K562 (cell line): ENCODE results near the gene PDIA5. TPM values are rescaled to one million over a fixed set of nuclear protein-coding genes. Genes with fewer than 3 reads are reported as not detected.

Source experiments
- ATAC-seq: fragments of 200-7000 bp; cut with Tn5 transposase; 3 replicates; pipeline ENCODE4 v1.9.1; 2020; ENCODE audit warnings: moderate library complexity
- BruUV-seq: library from RNA; stranded (reverse); fragments of 400-500 nt; replicated peaks from 2 replicates; lab custom pipeline; 2021; lab: Mats Ljungman, UMichigan
- CTCF ChIA-PET: fragments of 300-600 bp; formaldehyde crosslinking; extraction: SDS; loops from one replicate; lab custom pipeline; 2021; ENCODE audit warnings: low intra/inter-chr PET ratio; lab: Yijun Ruan, JAX
- POLR2A ChIA-PET: fragments of 300-600, 350-650 bp; sonication (Branson Sonifier 250); formaldehyde crosslinking; extraction: SDS; loops from one replicate; lab custom pipeline; 2021; ENCODE audit warnings: antibody characterized with exemption, inconsistent platforms; lab: Yijun Ruan, JAX
- DNase-seq, 4 experiments: peaks; one replicate each; pipeline versions ENCODE4 v3.0.0 to v3.0.0-alpha.2; 2011 to 2018; ENCODE audit warnings: low spot score in 3 of 4, mixed read lengths in 3 of 4; ENCODE audit errors: extremely low read depth in 1 of 4
- FAIRE-seq: peaks from 2 replicates; lab custom pipeline; 2011; peaks lifted over from hg19 to GRCh38; lab: Jason Lieb, UNC
- H2AFZ ChIP-seq: 2 replicates; pipeline ENCODE4 v1.6.0; 2011; ENCODE audit warnings: low read depth, low read length, control low read depth, inconsistent platforms
- H3K27ac ChIP-seq: fragments of 200-600 bp; 3 replicates; pipeline ENCODE4 v1.8.0; 2011; ENCODE audit warnings: low read depth, mild to moderate bottlenecking, control low read depth, inconsistent platforms, low read length, moderate library complexity, mixed read lengths; ENCODE audit errors: extremely low read depth
- H3K27me3 ChIP-seq, 2 experiments: fragments of 300-600 bp in 1 of 2; 2 replicates in 1 of 2; 3 replicates in 1 of 2; pipeline versions ENCODE4 v1.6.0 to v1.8.0; 2011; ENCODE audit warnings: inconsistent platforms in 2 of 2, low read length in 2 of 2, mild to moderate bottlenecking in 1 of 2, mixed read lengths in 1 of 2, moderate library complexity in 1 of 2; ENCODE audit not compliant: control insufficient read depth in 2 of 2, insufficient read depth in 2 of 2
- H3K36me3 ChIP-seq: fragments of 300-600 bp; 3 replicates; pipeline ENCODE4 v1.8.0; 2011; ENCODE audit warnings: mild to moderate bottlenecking, low read length, inconsistent platforms; ENCODE audit not compliant: control insufficient read depth, insufficient read depth
- H3K4me1 ChIP-seq, 2 experiments: fragments of 200-600 bp in 1 of 2; replicated peaks in 1 of 2; 2 replicates in 1 of 2; 3 replicates in 1 of 2; pipeline versions ENCODE4 v1.5.1 to v1.8.0; 2011; ENCODE audit warnings: inconsistent platforms in 2 of 2, low read length in 2 of 2, mild to moderate bottlenecking in 1 of 2, mixed read lengths in 1 of 2, moderate library complexity in 1 of 2; ENCODE audit not compliant: control insufficient read depth in 2 of 2, insufficient read depth in 2 of 2
- H3K4me2 ChIP-seq: 2 replicates; pipeline ENCODE4 v1.6.1; 2011; ENCODE audit warnings: low read length, control low read depth, inconsistent platforms, mixed read lengths; ENCODE audit not compliant: insufficient read depth
- H3K4me3 ChIP-seq: fragments of 200-600 bp; sonication (generic), shearing (Covaris generic); 2 replicates; pipeline ENCODE4 v1.5.1; 2016; ENCODE audit warnings: control low read depth, inconsistent platforms
- H3K79me2 ChIP-seq: fragments of 200-600 bp; 3 replicates; pipeline ENCODE4 v1.8.0; 2011; ENCODE audit warnings: low read length, inconsistent platforms; ENCODE audit not compliant: control insufficient read depth, insufficient read depth
- H3K9ac ChIP-seq, 2 experiments: 2 replicates each; pipeline versions ENCODE4 v1.6.0 to v1.6.1; 2011; ENCODE audit warnings: low read depth in 2 of 2, low read length in 2 of 2, control low read depth in 1 of 2, inconsistent platforms in 1 of 2, mild to moderate bottlenecking in 1 of 2, mixed read lengths in 1 of 2; ENCODE audit not compliant: insufficient read depth in 1 of 2
- H3K9me1 ChIP-seq: one replicate; pipeline ENCODE4 v1.6.0; 2011; ENCODE audit warnings: inconsistent platforms, mild to moderate bottlenecking, low read length, moderate library complexity; ENCODE audit not compliant: control insufficient read depth, insufficient read depth
- H3K9me3 ChIP-seq: replicated peaks from 2 replicates; pipeline ENCODE4 v1.5.1; 2011; ENCODE audit warnings: low read depth, low read length, inconsistent platforms; ENCODE audit not compliant: control insufficient read depth, insufficient read depth
- H4K20me1 ChIP-seq: replicated peaks from 2 replicates; pipeline ENCODE4 v1.6.1; 2011; ENCODE audit warnings: low read length, inconsistent platforms, mixed read lengths; ENCODE audit not compliant: control insufficient read depth, insufficient read depth
- ZNF146 ChIP-seq: IDR thresholded peaks from one replicate; pipeline ENCODE4 v1.6.1; 2018; ENCODE audit warnings: missing compliant biosample characterization; ENCODE audit not compliant: unreplicated experiment
- ZNF165 ChIP-seq: fragments of 250-450 bp; sonication (Bioruptor Pico); IDR thresholded peaks from 2 replicates; pipeline ENCODE4 v1.4.0; 2020; ENCODE audit warnings: borderline replicate concordance
- ZNF57 ChIP-seq: fragments of 450-650 bp; formaldehyde crosslinking; IDR thresholded peaks from 2 replicates; pipeline ENCODE4 v1.4.0; 2020; ENCODE audit warnings: mild to moderate bottlenecking, moderate library complexity
- WGBS: fragments of 100-300 bp; shearing (Covaris generic); methylation state at CpG from one replicate; pipeline ENCODE4 v1.1.6; 2016; ENCODE audit warnings: low coverage, mixed read lengths; ENCODE audit not compliant: insufficient coverage; ENCODE audit errors: missing lambda C conversion rate; 5-methylcytosine and 5-hydroxymethylcytosine counted together
- in situ Hi-C: fragments of 300-500 bp; cut with MboI; formaldehyde crosslinking; loops from 4 replicates; pipeline ENCODE4 v1.15.0; 2018; ENCODE audit warnings: inconsistent platforms, mixed read lengths
- intact Hi-C: fragments of 100-400 bp; cut with micrococcal nuclease; formaldehyde crosslinking; loops from 2 replicates; pipeline ENCODE4 v1.14.2; 2022
- polyA plus RNA-seq, 8 experiments: library from polyadenylated mRNA; depleted of rRNA in 4 of 8; stranded (reverse) in 5 of 8; unstranded in 3 of 8; fragments of >200 nt; fragmentation: Nextera tagmentation in 2 of 8; fragmentation: Illumina TruSeq in 1 of 8; extraction: Ambion mirVana in 2 of 8; extraction: Trizol in 1 of 8; gene quantifications; 2 replicates each; pipeline versions ENCODE4 v1.2.1 to v1.2.3, GENCODE V29; 2011 to 2014; ENCODE audit warnings: inconsistent platforms in 1 of 8, missing spikeins in 1 of 8
- total RNA-seq, 7 experiments: library from RNA; depleted of rRNA in 6 of 7; stranded (reverse); fragments of >200 nt in 6 of 7; fragmentation: Illumina TruSeq in 2 of 7; extraction: Trizol in 2 of 7; gene quantifications; 2 replicates each; pipeline versions ENCODE4 v1.2.1 to v1.2.3, GENCODE V29; 2011 to 2021; ENCODE audit warnings: low replicate concordance in 1 of 7
- TF ChIP-seq, protein P1 (sequence below), 2 experiments: fragments of 450-650 bp; IDR thresholded peaks; 2 replicates each; pipeline ENCODE4 v1.6.1; 2016; ENCODE audit warnings: mild to moderate bottlenecking in 2 of 2, borderline replicate concordance in 1 of 2, low read depth in 1 of 2, moderate library complexity in 1 of 2
- TF ChIP-seq, protein P2 (sequence below), 2 experiments: fragments of 200-800 bp in 1 of 2; sonication (Bioruptor generic) in 1 of 2; sonication (generic) in 1 of 2; formaldehyde crosslinking in 1 of 2; IDR thresholded peaks in 1 of 2; conservative IDR thresholded peaks in 1 of 2; 2 replicates each; pipeline versions ENCODE4 v1.5.0 to v1.6.1; 2016 to 2020; ENCODE audit warnings: missing compliant biosample characterization in 1 of 2, missing genetic modification characterization in 1 of 2, missing genetic modification reagents in 1 of 2
- TF ChIP-seq, protein P3 (sequence below): fragments of 450-650 bp; conservative IDR thresholded peaks from 2 replicates; pipeline ENCODE4 v1.6.1; 2016; ENCODE audit warnings: missing genetic modification characterization, low read depth, mild to moderate bottlenecking, control low read depth, missing compliant biosample characterization
- TF ChIP-seq, protein P4 (sequence below): sonication (generic); formaldehyde crosslinking; IDR thresholded peaks from 2 replicates; pipeline ENCODE4 v1.5.0; 2020; ENCODE audit warnings: missing genetic modification reagents

The PDIA5 gene
- total and polyA plus RNA-seq, 9 of the 15 experiments (the other 6 are each of a cell fraction or from before 2014, with no cell fraction given): 3.4 to 31.8 (median 19.6) TPM

DNA sequence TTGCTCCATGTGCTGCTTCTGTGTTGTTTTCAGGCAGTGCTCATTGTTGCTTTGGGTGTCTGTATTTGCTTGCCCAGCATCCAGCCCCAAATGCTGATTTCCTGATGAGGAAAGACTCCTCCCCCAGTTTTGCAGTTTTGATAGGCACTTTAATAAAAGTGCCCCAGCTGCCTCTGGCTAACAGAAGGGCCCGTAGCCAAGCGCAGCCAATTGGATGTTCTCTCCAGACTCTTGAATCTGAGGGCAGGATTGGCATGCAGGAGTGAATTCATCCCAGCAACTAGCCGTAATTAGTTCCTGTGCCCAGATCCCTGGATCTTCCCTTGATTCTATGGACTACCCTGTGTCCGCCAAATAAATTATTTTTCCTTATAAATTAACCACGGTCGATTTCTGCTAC, 24.4 kb upstream of the PDIA5 start:
- Histone ChIP-seq H3K9ac (no peak overlapping the region), H4K20me1 (no peaks in the 10 kb centered on the region), H2AFZ (no peak overlapping the region), H3K27ac (no peak overlapping the region), H3K4me1 (no peaks in the 10 kb centered on the region), H3K4me3 (no peak overlapping the region), H3K27me3 (peaks cover 4 to 41% of the 10 kb centered on the region in 2 experiments; a peak in 4 of 5 replicates), H3K36me3 (no peaks in the 10 kb centered on the region), H3K4me2 (no peak overlapping the region), H3K9me1 (no peaks in the 10 kb centered on the region), H3K79me2 (no peaks in the 10 kb centered on the region), H3K9me3 (no peaks in the 10 kb centered on the region)
- intact Hi-C loops: no loop called here
- ATAC-seq (no peak), FAIRE-seq (no peak), DNase-seq (no peak)
- BruUV-seq: no TSS peak
- in situ Hi-C loops: no loop called here
- CTCF ChIA-PET: no interaction called here
- TF ChIP-seq ZNF57 (CRISPR knock-in tag) (no peak), ZNF165 (CRISPR knock-in tag) (no peak), ZNF146 (CRISPR knock-in tag) (no peak)
- TF ChIP-seq, protein P1, sequence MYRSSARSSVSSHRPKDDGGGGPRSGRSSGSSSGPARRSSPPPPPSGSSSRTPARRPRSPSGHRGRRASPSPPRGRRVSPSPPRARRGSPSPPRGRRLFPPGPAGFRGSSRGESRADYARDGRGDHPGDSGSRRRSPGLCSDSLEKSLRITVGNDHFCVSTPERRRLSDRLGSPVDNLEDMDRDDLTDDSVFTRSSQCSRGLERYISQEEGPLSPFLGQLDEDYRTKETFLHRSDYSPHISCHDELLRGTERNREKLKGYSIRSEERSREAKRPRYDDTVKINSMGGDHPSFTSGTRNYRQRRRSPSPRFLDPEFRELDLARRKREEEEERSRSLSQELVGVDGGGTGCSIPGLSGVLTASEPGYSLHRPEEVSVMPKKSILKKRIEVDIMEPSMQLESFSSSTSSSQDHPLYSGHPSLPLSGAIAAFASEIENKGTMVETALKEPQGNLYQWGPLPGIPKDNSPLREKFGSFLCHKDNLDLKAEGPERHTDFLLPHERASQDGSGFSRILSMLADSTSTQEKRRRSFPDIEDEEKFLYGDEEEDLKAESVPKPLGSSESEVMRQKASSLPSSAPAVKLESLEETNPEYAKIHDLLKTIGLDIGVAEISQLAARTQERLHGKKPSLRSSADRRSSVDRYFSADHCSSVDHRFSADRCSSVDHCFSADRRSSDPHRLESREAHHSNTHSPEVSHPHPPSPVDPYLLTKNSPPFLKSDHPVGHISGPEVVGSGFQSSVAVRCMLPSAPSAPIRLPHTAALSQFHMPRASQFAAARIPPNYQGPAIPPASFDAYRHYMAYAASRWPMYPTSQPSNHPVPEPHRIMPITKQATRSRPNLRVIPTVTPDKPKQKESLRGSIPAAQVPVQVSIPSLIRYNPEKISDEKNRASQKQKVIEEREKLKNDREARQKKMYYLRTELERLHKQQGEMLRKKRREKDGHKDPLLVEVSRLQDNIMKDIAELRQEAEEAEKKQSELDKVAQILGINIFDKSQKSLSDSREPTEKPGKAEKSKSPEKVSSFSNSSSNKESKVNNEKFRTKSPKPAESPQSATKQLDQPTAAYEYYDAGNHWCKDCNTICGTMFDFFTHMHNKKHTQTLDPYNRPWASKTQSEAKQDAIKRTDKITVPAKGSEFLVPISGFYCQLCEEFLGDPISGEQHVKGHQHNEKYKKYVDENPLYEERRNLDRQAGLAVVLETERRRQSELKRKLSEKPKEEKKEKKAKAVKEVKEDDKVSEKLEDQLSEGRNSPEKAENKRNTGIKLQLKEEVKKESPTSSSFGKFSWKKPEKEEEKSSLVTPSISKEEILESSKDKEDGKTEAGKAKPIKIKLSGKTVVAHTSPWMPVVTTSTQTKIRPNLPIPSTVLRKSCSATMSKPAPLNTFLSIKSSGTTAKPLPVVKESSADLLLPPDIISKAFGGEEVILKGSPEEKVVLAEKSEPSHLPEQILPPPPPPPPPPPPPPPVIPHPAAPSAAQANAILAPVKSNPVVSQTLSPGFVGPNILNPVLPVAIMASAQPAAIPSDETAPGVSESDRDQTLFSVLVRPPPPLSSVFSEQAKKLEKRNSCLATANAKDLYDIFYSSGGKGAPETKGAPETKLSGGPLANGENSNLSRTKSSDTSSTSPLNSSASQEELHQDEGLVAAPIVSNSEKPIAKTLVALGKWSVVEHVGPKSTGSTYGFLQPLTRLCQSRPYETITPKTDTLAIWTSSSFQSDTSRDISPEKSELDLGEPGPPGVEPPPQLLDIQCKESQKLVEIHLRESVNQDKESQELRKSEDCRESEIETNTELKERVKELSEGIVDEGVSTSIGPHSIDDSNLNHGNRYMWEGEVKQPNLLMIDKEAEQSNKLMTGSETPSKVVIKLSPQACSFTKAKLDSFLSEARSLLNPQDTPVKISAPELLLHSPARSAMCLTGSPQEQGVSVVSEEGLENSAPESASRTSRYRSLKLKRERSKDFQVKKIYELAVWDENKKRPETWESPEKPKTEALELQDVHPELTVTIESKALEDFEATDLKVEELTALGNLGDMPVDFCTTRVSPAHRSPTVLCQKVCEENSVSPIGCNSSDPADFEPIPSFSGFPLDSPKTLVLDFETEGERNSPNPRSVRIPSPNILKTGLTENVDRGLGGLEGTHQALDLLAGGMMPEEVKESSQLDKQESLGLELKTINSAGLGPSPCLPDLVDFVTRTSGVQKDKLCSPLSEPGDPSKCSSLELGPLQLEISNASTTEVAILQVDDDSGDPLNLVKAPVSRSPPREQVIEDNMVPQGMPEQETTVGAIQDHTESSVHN (IDR thresholded peaks at IDR 0.05; ENCODE audit: borderline replicate concordance in 1 of 2, low read depth in 1 of 2): no peak
- TF ChIP-seq, protein P2, sequence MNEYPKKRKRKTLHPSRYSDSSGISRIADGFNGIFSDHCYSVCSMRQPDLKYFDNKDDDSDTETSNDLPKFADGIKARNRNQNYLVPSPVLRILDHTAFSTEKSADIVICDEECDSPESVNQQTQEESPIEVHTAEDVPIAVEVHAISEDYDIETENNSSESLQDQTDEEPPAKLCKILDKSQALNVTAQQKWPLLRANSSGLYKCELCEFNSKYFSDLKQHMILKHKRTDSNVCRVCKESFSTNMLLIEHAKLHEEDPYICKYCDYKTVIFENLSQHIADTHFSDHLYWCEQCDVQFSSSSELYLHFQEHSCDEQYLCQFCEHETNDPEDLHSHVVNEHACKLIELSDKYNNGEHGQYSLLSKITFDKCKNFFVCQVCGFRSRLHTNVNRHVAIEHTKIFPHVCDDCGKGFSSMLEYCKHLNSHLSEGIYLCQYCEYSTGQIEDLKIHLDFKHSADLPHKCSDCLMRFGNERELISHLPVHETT (CRISPR knock-in tag; conservative IDR thresholded peaks at IDR 0.05 in 1 of 2, IDR thresholded peaks at IDR 0.05 in 1 of 2): no peak
- TF ChIP-seq, protein P3, sequence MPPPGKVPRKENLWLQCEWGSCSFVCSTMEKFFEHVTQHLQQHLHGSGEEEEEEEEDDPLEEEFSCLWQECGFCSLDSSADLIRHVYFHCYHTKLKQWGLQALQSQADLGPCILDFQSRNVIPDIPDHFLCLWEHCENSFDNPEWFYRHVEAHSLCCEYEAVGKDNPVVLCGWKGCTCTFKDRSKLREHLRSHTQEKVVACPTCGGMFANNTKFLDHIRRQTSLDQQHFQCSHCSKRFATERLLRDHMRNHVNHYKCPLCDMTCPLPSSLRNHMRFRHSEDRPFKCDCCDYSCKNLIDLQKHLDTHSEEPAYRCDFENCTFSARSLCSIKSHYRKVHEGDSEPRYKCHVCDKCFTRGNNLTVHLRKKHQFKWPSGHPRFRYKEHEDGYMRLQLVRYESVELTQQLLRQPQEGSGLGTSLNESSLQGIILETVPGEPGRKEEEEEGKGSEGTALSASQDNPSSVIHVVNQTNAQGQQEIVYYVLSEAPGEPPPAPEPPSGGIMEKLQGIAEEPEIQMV (tag): no peak
- TF ChIP-seq, protein P4, sequence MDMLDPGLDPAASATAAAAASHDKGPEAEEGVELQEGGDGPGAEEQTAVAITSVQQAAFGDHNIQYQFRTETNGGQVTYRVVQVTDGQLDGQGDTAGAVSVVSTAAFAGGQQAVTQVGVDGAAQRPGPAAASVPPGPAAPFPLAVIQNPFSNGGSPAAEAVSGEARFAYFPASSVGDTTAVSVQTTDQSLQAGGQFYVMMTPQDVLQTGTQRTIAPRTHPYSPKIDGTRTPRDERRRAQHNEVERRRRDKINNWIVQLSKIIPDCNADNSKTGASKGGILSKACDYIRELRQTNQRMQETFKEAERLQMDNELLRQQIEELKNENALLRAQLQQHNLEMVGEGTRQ (CRISPR knock-in tag): no peak
- WGBS: 1% methylated on average over 6 of the region's 6 CpGs
- POLR2A ChIA-PET: interaction anchor here (0.9 kb wide), 1 partner anchor 25 kb away, joined by 4 read pairs; the partner anchor contains the start of gene PDIA5
